SK-N-DZ (cell line): ENCODE results near the gene TPCN2.

ENCODE experiments used
- DNase-seq: peaks from one replicate; pipeline ENCODE4 v3.0.0-alpha.2; 2015; ENCODE audit warnings: low spot score

Gene TPCN2

DNA sequence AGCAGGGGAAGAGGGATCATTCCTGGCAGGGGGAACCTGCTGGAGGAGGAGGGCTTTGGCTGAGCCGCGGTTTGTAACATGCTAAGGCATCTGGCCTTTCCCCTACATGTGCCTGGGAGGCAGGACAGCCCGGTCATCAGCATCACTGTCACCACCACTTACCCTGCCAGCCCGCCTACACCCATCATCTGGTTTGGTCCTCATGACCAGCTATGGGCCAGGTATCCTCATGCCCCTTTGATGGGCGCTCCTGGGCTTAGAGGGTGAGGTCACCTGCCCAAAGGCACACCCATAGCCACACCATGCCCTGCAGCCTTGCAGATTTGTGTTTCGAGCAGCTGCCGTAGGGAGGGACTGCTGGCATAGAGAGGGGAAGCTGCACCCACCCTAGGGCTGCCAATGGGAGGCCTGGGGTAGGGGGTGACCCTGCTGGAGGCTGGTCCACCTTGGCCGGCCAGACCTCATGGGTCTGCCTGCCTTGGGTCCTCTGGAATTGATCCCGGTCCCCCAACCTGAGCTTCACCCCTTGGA lies 38.3 kb upstream of the TPCN2 start:
- DNase-seq = no peak

DNA sequence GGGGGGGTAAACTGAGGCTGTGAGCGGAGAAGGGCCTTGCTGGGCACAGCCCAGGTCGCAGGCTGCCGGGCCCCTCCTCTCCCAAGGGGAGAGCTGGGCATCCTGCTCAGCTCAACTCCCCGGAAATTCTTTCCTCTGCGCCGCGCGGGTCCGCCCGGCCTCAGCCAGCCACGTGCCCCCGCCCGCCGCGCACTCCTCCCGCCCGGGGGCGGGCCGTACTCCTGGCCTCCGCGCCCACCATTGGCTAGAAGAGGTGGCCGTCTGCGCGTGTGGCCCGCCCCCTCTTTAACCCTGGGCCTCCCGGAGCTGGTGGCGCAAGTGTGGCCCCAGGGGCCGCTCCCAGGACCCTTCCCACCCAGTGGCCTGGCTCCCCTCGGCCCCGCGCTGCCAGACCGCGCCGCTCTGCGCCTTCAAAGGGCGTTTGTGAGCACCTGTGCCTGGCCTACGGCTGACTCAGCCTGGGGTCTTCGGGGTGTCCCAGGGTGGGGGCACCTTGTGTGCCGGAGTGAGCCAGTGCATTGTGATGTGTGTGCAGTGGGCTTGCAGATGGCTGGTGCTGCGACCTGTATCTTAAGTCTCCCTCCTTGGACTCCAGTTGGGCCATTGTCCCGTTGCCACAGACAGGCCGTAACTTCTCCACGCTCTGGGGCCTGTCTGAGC lies 37.6 kb upstream of the TPCN2 start:
- peak; percentile 77 for DNase-seq

DNA sequence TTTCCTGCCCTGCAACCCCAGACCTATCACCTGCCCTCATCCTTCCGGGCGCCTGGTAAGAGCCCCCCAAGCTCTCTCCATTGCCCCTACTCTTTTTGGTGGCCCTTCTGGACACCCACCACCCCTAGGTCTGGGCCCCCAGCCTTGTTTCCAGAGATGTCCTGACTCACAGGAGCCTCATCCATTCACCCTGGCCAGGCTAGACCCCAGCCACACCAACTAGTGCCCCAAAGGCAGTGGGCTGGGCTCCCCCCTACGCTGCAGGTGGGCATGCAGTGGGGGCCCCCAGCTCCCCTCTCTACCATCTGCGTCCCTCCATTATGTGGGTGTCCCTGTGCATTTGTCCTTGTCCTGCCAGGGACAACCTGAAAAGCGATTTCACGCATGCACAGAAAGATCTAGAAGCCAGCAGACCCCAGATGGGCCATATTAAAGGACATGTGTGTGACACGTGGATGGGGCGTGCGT lies 37.1 kb upstream of the TPCN2 start:
- DNase-seq = no peak

DNA sequence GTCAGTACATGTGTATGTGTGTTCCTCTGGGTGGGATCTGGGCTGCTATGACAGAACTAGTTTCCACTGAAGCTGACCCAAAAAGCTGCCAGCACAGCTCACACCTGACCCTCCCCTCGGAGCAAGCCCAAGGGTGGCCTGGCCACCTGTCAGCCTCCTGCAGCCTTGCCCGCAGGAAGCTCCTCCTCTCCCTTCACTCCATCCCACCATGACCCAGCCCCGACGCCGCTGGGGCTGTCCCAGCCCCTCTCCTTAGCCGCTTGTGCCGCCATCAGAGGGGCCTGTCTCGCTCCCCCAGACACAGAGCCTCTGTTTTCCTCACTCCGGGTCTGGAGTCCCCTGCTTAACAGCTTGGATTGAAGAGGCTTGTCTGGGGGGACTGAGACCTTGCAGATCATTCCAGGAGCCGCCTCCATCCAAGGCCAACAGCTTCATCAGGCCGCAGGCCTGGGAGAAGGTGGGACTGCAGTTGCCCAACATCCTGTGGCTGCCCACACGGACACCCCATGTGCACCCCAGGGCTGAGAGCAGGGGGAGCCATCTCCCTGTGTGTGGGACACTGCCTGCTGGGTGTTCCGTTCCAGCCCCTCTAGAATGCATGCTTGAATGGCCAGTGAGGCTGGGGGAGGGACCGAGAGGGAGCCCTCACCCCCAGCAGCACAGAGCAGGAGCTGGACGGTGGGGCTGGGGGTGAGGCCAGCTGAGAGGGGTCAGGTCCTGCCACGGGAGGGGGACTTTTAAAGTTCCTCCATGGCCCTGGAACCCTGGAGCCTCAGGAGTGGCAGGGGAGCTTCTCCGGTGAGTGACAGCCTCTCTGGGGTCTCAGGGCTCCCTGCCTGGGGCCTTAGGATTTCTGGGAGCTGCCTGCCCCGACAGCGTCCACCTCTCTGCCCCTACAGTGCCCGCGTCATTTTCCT lies 36.4 kb upstream of the TPCN2 start:
- no peak for DNase-seq

DNA sequence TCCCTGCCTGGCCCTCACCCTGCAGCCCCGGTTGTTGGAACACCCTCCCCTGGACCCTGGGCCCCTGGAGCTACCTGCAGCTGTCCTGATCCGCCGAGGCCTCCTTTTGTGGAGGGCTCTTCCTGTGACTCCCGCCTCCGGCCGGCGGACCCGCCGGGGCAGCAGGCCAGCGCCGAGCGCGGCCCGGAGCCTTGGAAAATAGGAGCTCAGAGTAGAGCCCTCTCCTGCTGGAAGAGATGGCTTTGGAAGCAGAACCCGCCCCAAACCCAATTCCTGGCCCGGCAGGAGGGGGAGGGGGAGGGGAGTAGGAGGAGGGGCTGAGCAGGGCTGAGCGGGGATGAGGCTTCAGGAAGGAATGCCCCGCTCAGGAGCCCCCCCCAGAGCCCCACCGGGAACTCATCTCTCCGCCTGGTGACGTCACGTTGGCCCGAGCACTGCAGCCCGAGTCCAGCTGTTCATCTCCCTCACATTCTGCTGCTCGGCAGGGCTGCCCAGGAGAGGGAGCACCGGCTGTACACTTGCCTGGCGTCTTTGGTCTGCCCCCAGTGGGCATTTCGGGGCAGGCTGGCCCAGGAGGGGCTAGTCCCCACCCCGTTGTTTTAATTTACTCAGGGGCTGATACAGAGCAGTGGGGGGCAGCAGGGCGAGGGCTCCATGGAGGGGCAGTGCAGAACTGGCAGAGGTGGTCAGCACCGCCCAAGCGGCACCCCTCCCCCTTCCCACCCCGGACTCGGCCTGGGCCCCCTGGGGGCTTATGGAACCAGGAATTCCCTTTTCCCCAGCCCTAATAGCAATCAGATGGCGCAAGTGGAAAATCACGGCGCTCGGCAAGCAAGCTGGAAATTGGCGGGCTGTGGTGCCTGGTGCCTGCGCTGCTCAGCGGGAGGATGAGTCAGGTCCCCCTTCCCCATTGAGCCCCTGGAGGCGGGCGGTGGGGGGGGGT lies 35.5 kb upstream of the TPCN2 start, which contains the start of gene MRGPRF:
MRGPRF (minus strand) TSS at position 238 of the 943 bp plus-strand sequence. CDS start 3,345 bp downstream, outside the sequence.
- DNase-seq = no peak

DNA sequence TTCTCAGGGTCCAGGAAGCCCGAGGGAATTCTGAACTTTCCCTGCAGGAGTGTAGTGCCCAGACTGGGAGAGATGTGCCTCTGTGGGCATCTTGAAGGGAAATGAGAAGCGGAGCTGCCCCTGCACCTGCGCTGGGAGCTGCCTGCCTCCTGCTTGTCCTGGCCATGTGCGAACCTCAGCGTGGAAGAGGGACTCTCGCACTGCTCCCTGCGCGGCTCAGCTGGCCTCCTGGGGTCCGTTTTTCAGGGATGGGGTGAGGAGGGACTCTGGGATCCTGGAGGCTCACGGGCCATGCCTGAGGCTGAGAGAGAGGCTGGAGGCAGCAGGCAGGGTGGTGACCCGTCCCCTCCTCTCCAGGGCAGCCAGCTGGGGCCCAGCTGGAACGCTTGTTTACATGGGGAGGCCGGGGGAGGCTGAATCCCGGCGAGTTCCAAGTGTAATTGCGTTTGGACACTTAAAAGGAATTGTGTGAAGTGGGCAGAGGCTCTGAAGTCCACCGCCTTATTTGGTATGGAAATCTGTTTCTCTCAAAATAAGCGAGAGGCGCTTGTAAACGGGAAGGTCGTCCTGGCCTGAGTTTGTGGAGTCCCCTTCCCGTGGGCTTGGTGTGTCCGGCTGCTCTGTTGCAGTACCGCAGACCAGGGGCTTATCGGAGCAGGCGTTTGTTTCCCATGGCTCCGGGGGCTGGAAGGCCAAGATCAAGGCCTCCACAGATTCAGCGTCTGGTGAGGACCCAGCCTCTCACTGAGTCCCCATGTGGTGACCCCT lies 34.5 kb upstream of the TPCN2 start:
- DNase-seq = peak; percentile 31

DNA sequence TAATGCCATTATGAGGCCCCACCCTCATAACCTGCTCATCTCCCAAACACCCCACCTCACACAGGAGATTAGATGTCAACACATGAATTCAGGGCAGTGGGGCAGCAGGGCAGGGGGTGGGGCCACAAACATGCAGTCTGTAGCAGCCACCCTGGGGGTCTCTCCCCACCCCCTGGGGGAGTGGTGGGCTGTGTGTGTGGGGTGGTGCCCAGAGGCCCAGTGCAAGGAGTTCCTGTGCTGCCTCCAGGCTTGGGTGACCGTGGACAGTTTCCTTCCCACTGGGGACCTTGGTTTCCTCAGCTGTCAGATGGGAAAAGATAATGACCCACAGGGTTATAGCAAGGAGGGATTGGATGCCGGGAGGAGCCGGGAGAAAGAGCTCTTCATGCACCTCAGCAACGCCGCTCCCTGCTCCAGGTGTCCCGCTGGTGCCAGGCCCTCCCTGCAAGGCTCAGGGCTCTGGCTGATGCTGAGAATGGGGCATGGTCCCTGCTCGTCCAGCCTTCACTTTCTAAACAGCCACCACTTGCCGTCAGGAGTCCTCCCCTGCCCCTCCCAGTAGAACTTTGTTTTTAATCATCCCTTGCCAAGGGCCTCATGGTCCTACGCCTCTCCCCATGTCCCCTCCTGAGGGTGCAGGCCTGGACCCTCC lies 33.7 kb upstream of the TPCN2 start:
- peak; percentile 49 for DNase-seq

DNA sequence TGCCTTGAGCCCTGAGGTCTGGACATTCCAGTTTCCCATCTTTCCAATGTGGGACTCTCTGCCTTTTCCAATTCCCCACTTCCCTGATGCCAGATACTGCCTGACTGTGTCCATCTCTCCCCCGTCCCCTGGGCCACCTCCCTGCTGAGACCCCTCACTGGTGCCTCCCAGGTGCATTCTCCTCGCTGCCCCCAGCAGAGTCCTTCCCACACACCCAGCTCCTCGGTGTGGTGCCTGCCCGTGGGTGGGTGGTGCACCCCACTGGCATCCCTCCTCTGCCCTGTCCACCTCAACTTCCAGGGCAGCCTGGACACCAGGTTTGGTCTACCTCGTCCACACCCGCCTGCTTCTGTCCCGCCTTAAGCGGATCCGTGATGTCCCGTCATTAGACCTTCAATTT lies 30.8 kb upstream of the TPCN2 start:
- DNase-seq = no peak

DNA sequence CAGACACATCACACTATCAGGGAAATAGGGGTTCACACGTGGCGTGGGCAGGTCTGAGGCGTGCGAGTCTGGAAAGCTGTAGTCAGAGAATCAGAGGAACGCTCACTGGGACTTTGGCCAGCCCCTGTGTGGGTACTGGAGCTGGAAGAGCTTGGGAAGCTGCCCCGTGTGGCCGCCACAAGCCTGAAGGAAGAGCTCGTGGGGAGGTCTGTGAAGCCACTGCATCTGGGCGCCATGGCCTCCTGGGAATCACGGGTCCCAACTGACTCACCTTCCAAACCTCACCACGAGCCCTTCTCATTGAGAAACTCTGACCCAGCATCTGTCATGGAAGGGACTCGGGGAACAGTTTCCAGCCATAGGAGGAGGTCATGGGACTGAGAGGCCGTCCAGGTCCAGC lies 29.8 kb upstream of the TPCN2 start:
- no peak for DNase-seq

DNA sequence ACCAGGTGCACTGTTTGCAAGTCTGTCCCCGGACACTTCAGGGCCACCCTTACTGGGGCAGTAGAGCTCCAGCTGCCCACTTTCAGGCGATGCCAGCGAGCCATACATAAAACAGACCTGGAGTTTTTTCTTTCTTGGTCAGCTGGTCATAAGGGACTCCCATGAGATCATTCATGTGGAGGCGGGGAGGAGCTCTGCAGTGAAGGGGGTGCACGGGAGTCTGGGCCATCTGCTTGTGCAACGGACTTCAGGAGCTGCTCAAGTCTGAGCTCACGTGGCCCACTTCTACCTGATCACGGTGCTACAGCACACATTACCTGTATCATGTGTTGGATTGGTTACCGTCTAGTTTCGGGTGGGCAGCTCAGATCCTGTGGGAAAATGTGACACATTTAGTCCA lies 26.5 kb upstream of the TPCN2 start:
- DNase-seq = no peak

DNA sequence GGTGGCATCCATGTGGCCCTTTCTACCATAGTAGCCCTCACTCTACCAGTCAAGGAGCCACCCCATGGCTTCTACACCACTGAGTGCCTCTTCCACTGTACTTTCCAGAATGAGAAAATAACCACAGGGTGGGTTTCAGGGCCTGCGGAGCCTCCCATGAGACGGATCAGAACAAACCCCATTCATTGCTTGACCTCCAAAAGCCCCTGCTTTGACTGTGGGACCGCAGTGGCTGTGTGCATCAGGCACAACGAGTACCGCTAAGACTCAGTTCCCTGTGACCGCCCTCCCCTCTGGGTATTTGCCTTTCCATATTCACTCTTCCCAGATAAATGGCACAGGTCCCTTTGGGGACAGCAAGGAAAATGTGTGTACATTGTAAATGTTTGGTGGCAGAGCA lies 24.2 kb upstream of the TPCN2 start:
- DNase-seq = no peak

DNA sequence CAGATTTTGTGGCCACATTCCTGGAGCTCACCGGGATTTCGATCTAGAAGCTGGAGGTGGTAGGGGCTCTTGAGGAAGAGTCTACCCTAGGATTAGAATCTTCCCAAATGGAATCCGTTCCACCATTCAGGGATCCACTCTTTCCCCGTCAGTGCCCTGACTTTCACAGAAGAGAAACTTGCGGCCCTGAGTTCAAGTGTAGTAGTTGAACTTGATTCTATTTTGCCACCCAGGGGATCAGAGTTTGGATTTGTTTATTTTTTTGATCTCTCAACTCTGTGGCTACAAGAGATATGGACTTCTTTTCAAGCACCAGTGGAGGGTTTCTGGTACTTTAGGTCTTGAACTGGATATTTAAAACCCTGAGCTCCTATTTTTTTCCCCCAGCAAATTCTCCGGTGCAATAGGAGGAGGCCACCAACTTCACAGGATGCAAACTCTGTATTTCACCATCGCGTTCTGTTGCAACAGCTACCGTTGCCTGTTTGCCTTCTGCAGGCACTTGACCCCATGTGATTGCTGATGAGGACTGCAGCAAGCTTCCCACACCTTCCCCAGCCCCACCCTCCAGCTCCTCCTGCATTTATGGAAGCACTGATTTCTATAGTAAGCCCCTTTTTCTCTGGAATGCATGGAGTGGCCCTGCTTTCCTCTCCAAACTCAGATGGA lies 20.9 kb upstream of the TPCN2 start:
- no peak for DNase-seq

DNA sequence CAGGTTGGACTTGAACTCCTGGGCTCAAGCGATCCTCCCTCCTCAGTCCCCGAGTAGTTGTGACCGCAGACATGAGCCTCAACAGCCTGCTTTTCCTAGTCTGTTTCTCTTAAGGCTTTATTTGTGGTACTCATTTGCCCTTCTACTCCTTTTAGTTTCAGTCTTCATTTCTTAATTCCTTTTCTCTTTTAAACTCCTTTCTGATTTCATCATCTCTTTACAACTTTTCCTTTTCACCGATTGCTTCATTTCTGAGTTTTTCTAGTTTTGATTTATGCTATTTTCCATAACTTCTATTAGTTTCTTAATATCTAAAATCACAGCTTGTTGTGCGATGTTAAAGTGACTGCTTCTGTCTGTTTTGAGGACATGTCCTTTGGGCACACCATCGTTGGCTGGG lies 18.4 kb upstream of the TPCN2 start:
- no peak for DNase-seq

DNA sequence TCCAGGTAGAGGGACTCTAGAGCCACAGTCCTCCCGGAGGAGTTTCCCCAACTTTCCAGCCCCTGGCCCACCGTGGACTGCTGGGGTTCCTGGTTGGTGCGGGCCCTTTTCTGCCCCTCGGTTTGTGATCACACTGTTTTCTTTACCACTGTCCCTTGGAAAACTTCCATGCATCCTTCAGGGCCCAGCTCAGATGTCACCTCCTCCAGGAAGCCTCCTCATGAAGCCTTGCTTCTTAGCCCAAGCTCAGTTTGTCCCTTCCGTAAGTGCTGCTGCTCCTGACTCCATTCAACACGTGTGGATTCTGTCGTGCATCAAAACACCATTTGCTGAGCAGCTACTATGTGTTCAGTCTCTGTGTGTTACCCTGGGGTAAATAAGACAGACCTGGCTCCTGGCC lies 15.9 kb upstream of the TPCN2 start:
- no peak for DNase-seq

DNA sequence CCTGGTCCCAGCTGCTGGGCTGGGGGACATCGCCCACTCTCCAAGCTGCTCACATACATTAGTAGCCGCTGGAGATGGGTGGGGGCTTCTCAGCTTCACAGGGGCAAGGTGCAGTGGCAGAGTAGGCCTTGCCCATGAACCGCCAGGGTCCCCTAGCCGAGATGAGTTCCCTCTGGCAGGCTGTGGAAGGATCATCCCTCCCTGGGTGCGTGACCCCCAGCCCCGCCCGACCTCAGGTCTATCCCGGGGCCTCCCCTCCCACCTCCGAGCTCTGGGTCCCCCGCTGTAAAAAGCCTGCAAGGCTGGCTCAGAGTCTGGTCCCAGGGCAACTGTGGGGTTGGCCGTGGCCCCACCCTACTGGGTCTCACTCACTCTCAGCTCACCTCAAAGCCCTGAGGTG lies 15.3 kb upstream of the TPCN2 start:
- DNase-seq = no peak

DNA sequence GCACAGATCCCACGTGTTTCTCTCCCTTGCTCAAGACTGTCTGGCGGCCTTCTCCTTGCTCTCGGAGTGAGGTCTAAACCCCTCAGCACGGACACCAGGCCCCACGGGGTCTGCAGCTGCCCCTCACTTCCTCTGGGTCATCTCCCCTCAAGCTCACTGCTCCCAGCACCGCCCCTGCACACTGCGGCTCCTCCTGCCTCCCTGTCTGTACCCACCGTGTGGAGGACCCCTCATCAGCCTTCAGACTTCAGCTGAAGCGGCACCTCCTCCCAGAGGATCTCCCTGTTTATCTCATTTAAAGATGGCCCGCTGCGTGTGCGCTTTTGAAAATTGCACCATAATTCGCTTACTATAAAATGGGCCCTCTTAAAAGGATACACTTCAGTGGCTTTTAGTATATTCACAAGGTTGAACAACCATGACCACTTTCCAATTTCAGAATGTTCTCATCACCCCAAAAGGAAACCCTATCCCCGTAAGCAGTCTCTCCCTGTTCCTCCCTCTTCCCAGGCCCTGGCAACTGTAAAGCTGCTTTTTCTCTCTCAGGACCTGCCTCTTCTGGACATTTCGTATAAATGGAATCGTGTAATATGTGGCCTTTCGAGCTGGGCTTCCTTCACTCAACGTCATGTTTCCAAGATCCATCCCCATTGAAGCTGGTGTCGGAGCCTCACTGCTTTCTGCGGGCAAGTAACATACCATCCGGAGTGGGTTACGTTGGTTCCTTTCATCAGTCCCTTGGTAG lies 14.4 kb upstream of the TPCN2 start:
- DNase-seq = no peak

DNA sequence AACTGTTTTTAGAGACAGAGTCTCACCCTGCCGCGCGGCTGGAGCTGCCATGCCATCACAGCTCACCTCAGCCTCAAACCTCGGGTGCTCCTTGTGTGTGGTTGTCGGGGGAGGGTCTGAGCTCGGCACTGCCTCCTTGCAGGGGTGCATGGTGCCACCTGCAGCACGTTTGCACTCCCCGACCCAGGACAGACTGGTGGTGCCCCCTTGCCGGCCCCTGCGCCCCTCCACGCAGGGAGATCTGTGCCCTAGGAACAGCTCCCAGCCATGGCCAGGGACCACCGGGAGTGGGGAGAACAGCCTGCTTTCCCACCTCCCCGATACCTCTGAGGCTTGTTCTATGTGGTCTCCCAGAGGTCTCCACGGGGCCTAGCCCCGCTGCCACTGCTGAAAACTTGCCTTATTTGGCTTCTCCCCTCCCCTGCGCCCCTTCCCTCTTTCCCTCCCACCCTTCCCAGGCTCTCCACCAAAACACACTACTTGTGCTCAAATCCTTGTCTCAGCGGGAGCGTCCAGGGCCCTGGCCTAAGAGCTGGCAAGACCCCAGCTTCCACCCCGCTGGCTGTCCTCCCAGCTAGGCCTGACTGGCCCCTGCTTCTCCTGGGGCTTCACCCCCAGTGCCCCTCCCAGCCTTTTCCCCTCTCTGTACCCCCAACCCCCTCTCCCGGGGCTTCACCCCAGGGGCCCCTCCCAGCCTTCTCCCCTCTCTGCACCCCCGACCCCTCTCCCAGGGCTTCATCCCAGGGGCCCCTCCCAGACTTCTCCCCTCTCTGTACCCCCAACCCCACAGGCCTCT lies 13.4 kb upstream of the TPCN2 start:
- DNase-seq = no peak

DNA sequence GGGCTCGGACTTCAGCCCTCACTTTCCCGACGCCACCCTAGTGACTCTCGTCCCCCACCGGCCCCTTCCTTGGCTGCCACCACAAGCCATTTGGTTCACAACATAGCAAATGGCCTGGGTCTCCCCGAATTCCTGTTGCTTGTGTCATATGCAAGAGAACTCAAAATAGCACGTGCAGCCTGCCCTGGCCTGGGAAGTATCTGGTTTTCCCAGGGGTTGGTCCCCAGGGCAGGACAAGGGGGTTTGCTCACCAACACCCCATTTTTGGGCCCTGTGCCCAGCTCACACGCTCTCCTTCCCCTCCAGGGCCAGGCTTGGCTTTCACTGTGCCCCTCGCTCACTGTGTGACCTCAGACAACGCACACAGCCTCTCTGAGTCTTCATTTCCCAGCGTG lies 12.8 kb upstream of the TPCN2 start:
- DNase-seq = no peak
